ENCODE measurements around the gene CDH4.

DNA sequence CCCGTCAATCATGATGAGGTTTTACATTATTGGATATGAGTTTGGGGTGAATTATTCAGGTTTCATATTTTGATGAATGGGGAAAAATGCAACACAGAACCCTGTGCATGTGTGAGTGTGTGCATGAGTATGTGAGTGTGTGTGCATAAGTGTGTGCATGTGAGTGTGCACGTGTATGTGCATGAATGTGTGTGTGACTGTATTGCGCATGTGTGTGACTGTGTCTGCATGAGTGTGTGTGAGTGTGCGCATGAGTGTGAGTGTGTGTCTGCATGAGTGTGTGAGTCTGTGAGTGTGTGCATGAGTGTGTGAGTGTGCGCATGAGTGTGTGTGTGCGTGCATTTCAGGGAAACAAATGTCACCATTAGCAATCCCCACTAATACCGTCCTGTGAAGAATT lies 18.5 kb upstream of the CDH4 start:
- TF ChIP-seq CTCF (IDR thresholded peaks at IDR 0.05) (no peak), POLR2A (IDR thresholded peaks at IDR 0.05) (no peak)
